Activated B cell treated with CpG ODN at 0.5 μM for 24 hours (primary cell): ENCODE measurements around the gene C5orf47. TPM values are rescaled to one million over a fixed set of nuclear protein-coding genes. Genes with fewer than 3 reads are reported as not detected.

Experiments used
- ATAC-seq: fragments of 200-7000 bp; cut with Tn5 transposase; one replicate; pipeline ENCODE4 v1.10.0; 2021; ENCODE audit warnings: low read depth, mild to moderate bottlenecking, moderate library complexity
- CTCF ChIA-PET: fragments of 350-600 bp; sonication (Branson Sonifier 250); formaldehyde crosslinking; loops from one replicate; lab custom pipeline; 2021; ENCODE audit warnings: antibody characterized with exemption; lab: Charles Lee
- POLR2A ChIA-PET: fragments of 350-600 bp; sonication (Branson Sonifier 250); formaldehyde crosslinking; loops from one replicate; lab custom pipeline; 2021; ENCODE audit warnings: antibody characterized with exemption; lab: Charles Lee
- DNase-seq: peaks from one replicate; pipeline ENCODE4 v3.0.0; 2022
- H3K27ac Mint-ChIP-seq: one replicate; pipeline ENCODE4 v1.8.0; 2020; ENCODE audit warnings: mixed read lengths
- H3K27me3 Mint-ChIP-seq: one replicate; pipeline ENCODE4 v1.8.0; 2021; ENCODE audit warnings: mixed read lengths
- H3K36me3 Mint-ChIP-seq: one replicate; pipeline ENCODE4 v1.8.0; 2021; ENCODE audit warnings: low read depth, mixed read lengths
- H3K4me1 Mint-ChIP-seq: one replicate; pipeline ENCODE4 v1.8.0; 2021; ENCODE audit warnings: mixed read lengths
- H3K4me3 Mint-ChIP-seq: one replicate; pipeline ENCODE4 v1.8.0; 2020; ENCODE audit warnings: mild to moderate bottlenecking, mixed read lengths
- H3K9me3 Mint-ChIP-seq: one replicate; pipeline ENCODE4 v1.8.0; 2020; ENCODE audit warnings: mixed read lengths
- CTCF ChIP-seq: fragments of 200-600 bp; IDR thresholded peaks from one replicate; pipeline ENCODE4 v1.8.0; 2022; ENCODE audit warnings: antibody characterized with exemption, mild to moderate bottlenecking
- intact Hi-C: fragments of 100-400 bp; cut with micrococcal nuclease; formaldehyde crosslinking; loops from one replicate; pipeline ENCODE4 v1.15.1; 2024
- total RNA-seq: library from RNA; stranded (reverse); gene quantifications from 2 replicates; pipeline ENCODE4 v1.2.3, GENCODE V29; 2022

Gene C5orf47
- total RNA-seq, 1 donor from 2014 or later = not detected

DNA sequence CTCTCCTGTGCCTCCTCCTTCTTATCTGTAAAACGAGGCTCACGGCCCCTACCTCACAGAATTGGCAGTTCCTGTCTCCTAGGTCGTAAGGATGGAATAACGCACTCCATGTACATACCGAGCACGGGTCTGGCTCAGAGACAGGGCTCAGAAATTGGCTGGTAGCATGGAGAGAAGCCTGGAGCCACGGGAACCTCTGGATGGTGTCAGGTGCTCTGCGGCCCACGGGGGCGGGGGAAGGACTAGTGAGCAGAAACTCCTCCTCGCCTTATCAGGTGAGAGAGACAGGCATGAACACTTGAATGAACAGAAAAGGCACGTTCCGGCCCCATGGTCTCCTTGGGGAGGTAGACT lies 15.4 kb upstream of the C5orf47 start:
- DNase-seq = no peak
- Mint-ChIP-seq H3K27ac (no peak overlapping the region), H3K4me3 (peak overlapping the region; percentile 78), H3K36me3 (no peaks in the 10 kb centered on the region), H3K9me3 (no peaks in the 10 kb centered on the region), H3K27me3 (peaks cover 28% of the 10 kb centered on the region), H3K4me1 (peaks cover 10% of the 10 kb centered on the region)
- intact Hi-C loops = loop anchor here (1.0 to 5.0 kb wide), 8 partner anchors 48 to 679 kb away; partner anchors contain the start of gene CPEB4
- CTCF ChIA-PET = interaction anchor here (0.8 to 5.0 kb wide), 19 partner anchors 8 to 680 kb away, joined by 3 to 85 read pairs (median 6); partner anchors contain the start of genes BOD1 and CPEB4
- POLR2A ChIA-PET = interaction anchor here (1.0 to 1.6 kb wide), 3 partner anchors 55 to 358 kb away, joined by 4 to 6 read pairs (median 6); partner anchors contain the start of gene BOD1
- peak; percentile 23 for ATAC-seq
- no peak for TF ChIP-seq CTCF

DNA sequence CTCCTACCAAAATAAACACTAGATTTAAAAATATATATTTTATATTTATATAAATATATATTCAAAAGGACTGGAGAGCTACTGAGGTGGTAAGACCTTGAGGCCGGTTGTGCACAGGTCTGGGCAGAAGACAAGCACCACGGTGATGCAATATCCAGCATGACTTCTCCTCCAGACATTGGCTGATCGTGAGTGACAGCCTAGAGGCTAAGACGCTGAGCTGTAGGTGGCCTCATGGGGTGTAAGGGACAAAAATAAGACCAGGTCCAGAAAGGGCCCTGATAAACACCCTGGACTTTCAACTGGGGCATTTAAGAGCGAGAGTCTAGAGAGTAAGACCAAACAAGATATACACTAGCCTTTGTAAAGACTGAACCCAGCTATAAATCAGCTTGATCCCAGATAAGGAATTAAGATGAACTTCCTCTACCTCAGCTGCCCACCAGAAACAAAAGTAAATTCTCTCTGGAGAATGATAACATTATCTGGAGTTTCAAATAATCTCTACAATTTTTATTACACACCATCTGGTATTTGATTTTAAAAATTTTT lies 14.2 kb upstream of the C5orf47 start:
- no peak for ATAC-seq
- H3K27me3 Mint-ChIP-seq = peaks cover 31% of the 10 kb centered on the region
- H3K4me1 Mint-ChIP-seq = peaks cover 10% of the 10 kb centered on the region
- DNase-seq = no peak
- H3K27ac Mint-ChIP-seq = no peak overlapping the region
- ChIA-PET POLR2A (interaction anchor here (1.3 kb wide), 1 partner anchor 359 kb away, joined by 4 read pairs; no protein-coding TSS in a partner anchor), CTCF (interaction anchor here (0.8 to 5.0 kb wide), 7 partner anchors 49 to 680 kb away, joined by 3 to 85 read pairs (median 6); partner anchors contain the start of gene BOD1)
- H3K9me3 Mint-ChIP-seq = no peaks in the 10 kb centered on the region
- intact Hi-C loops = loop anchor here (5.0 kb wide), 1 partner anchor 338 kb away; no protein-coding TSS in a partner anchor
- no peak overlapping the region for H3K4me3 Mint-ChIP-seq
- TF ChIP-seq CTCF = no peak
- no peaks in the 10 kb centered on the region for H3K36me3 Mint-ChIP-seq

GRCh38 chr5:173981185-173981761 lies 7.7 kb upstream of the C5orf47 start:
- H3K9me3 Mint-ChIP-seq = peaks cover 7% of the 10 kb centered on the region
- H3K4me3 Mint-ChIP-seq = no peak overlapping the region
- ChIA-PET CTCF (interaction anchor here (1.5 kb wide), 1 partner anchor 8 kb away, joined by 8 read pairs; no protein-coding TSS in a partner anchor), POLR2A (no interaction called here)
- intact Hi-C loops = no loop called here
- H3K4me1 Mint-ChIP-seq = no peaks in the 10 kb centered on the region
- H3K27me3 Mint-ChIP-seq = peaks cover 41% of the 10 kb centered on the region
- no peak for TF ChIP-seq CTCF
- ATAC-seq (no peak), DNase-seq (no peak)
- no peaks in the 10 kb centered on the region for H3K36me3 Mint-ChIP-seq
- H3K27ac Mint-ChIP-seq = no peak overlapping the region

DNA sequence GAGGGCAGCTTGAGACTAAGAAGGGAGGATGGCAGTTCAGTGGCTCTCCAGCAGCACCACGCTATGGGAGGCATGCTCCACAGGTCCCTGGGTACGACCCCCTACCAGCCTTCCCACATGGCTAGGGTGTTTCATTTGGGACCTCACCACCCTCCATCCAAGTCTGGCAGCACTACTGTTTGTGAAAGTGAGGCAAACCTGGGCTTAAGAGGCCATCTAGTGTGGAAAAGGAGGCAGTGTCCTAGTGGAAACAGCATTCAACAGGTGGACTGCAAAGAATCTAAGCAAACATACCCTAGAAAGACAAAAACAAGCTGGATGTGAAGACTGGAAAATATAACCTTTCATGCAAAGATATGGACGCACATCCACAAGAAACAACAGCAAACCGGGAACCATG lies 4.8 kb upstream of the C5orf47 start:
- CTCF ChIA-PET = interaction anchor here (1.2 kb wide), 1 partner anchor 368 kb away, joined by 3 read pairs; no protein-coding TSS in a partner anchor
- intact Hi-C loops = no loop called here
- no peak for TF ChIP-seq CTCF
- POLR2A ChIA-PET = no interaction called here
- H3K27me3 Mint-ChIP-seq = peaks cover 26% of the 10 kb centered on the region
- ATAC-seq (no peak), DNase-seq (no peak)
- H3K36me3 Mint-ChIP-seq = no peaks in the 10 kb centered on the region
- H3K4me1 Mint-ChIP-seq = no peaks in the 10 kb centered on the region
- H3K4me3 Mint-ChIP-seq = no peak overlapping the region
- no peak overlapping the region for H3K27ac Mint-ChIP-seq
- H3K9me3 Mint-ChIP-seq = peaks cover 7% of the 10 kb centered on the region

DNA sequence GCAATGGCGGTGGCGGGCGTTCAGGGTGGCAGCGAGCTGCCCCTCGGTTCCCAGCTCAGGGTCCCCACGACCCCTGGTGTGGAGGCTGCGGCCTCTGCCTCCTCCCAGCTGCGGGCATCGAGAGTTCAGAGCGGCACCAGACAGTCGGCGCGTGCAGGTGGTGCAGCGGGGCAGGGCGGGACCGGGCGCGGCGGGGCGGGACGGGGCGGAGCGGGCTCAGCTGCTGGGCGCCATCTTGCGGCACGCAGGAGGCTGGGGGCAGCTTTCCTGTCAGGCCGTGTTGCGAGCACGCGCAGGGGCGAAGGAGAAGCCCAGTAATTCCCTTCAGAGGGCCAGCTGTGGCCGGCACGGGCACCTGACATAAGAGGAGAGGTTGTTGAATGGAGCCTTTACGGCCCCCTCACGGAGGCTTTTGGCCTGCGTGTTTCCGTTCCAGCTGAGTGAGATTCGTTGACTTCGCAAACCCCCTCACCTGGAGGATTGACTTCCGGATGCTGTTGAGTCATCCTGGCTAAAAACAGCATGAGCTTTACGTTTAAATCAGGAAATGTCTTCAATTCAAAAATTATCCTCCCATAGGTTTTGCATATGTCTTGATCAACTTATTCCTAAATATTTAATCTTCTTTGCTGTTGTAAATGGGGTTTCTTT lies 587 bp downstream of the C5orf47 start:
- H3K27me3 Mint-ChIP-seq = peaks cover 15% of the 10 kb centered on the region
- H3K36me3 Mint-ChIP-seq = no peaks in the 10 kb centered on the region
- peaks cover 2% of the 10 kb centered on the region for H3K9me3 Mint-ChIP-seq
- POLR2A ChIA-PET = no interaction called here
- H3K4me3 Mint-ChIP-seq = no peak overlapping the region
- H3K27ac Mint-ChIP-seq = no peak overlapping the region
- H3K4me1 Mint-ChIP-seq = no peaks in the 10 kb centered on the region
- CTCF ChIA-PET = no interaction called here
- ATAC-seq (no peak), DNase-seq (no peak)
- intact Hi-C loops = no loop called here
- no peak for TF ChIP-seq CTCF
